Effector memory CD8-positive, alpha-beta T cell (primary cell): Measurements from ENCODE around the gene DNAH3.
"Not testable (repeated sequence)": the region's sequence is repeated elsewhere in the genome, so short reads cannot be mapped to it uniquely, and the experiment has no call there.

ENCODE experiments used
- ATAC-seq: fragments of 150-1000 bp; cut with Tn5 transposase; replicated peaks from 2 replicates; pipeline ENCODE4 v1.10.0; 2021; ENCODE audit warnings: mild to moderate bottlenecking, moderate library complexity
- DNase-seq, 3 experiments: peaks; one replicate each; pipeline ENCODE4 v3.0.0; 2021
- H3K27ac Mint-ChIP-seq, 2 donors: one replicate each; pipeline ENCODE4 v1.8.0; 2022; ENCODE audit warnings: mild to moderate bottlenecking in 2 of 2, mixed read lengths in 2 of 2, moderate library complexity in 2 of 2
- H3K27me3 Mint-ChIP-seq, 2 donors: one replicate each; pipeline ENCODE4 v1.8.0; 2022; ENCODE audit warnings: mixed read lengths in 2 of 2
- H3K36me3 Mint-ChIP-seq: one replicate; pipeline ENCODE4 v1.8.0; 2022; ENCODE audit warnings: mild to moderate bottlenecking, moderate library complexity, mixed read lengths; ENCODE audit not compliant: insufficient read depth
- H3K4me1 Mint-ChIP-seq, 2 donors: one replicate each; pipeline ENCODE4 v1.8.0; 2022; ENCODE audit warnings: low read depth in 2 of 2, mixed read lengths in 2 of 2
- H3K4me3 Mint-ChIP-seq, 2 donors: one replicate each; pipeline ENCODE4 v1.8.0; 2022; ENCODE audit warnings: mild to moderate bottlenecking in 2 of 2, mixed read lengths in 2 of 2, moderate library complexity in 2 of 2
- H3K9me3 Mint-ChIP-seq, 2 donors: one replicate each; pipeline ENCODE4 v1.8.0; 2022; ENCODE audit warnings: mixed read lengths in 2 of 2

Gene DNAH3

GRCh38 chr16:21028728-21029127, 121.9 kb downstream of the DNAH3 start:
- ATAC-seq: no peak
- peaks cover 0 to 5% of the 10 kb centered on the region in 2 donors for H3K4me1 Mint-ChIP-seq
- peaks cover 3% of the 10 kb centered on the region for H3K36me3 Mint-ChIP-seq
- no peak overlapping the region for H3K4me3 Mint-ChIP-seq
- peaks cover 8 to 54% of the 10 kb centered on the region in 2 donors for H3K27me3 Mint-ChIP-seq
- no peak for DNase-seq
- no peaks in the 10 kb centered on the region for H3K9me3 Mint-ChIP-seq
- H3K27ac Mint-ChIP-seq: no peak overlapping the region

DNA sequence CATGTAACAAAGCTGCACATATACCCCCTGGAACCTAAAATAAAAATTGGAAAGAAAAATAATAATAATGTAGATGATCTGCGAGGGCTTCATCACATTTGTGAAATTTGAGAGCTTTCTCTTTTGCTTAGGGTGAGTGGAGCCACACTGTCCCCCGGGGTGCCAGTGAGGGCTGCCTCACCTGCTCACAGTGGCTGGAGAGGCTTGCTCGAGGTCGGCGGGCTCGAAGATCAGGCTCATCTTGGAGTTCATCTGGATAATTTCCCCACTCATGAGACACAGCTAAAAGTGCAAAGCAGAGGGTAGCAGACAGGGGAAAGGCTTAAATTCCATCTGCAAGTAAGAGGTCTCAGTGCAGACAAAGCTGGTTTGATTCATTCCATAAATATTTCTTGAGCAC, 123.8 kb downstream of the DNAH3 start:
- H3K27ac Mint-ChIP-seq: no peak overlapping the region
- H3K9me3 Mint-ChIP-seq: no peaks in the 10 kb centered on the region
- peaks cover 5 to 6% of the 10 kb centered on the region in 2 donors for H3K4me1 Mint-ChIP-seq
- H3K36me3 Mint-ChIP-seq: peaks cover 3% of the 10 kb centered on the region
- no peak for DNase-seq
- no peak overlapping the region for H3K4me3 Mint-ChIP-seq
- peaks cover 4 to 45% of the 10 kb centered on the region in 2 donors for H3K27me3 Mint-ChIP-seq
- no peak for ATAC-seq

DNA sequence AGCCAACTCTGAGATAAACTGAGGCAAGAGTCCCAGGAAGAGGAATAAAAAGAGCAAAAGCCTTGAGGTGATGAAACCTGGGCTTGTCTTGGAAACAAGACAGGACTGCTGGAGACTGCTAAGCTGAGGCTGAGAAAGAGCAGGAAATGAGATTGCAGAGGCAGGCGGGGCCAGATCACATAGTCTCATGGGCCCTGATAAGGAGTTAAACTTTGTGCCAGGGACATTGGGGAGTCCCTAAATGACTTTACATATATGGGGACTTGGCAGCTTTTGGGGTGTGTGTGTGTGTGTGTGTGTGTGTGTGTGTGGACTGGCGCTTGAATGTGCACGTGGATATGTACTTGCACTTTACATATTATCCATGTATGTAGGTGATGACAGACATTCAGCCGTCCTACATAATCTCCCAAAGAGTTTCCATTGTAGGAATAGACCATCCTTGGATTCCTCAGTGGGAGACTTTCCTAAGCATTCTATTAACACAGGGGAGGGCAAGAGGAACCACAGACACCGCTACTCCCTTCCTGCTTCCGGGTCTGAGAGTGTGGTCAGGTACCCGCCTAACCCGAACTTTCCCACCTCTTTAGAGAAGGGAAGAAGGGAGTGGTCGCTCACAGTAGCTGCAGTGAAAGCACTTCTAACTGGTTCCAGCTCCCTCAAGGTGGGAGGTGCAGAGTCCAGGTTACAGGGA, 127.0 kb downstream of the DNAH3 start:
- Mint-ChIP-seq H3K27me3 (peaks cover 0 to 26% of the 10 kb centered on the region in 2 donors), H3K27ac (peak overlapping the region in 1 of 2 donors; percentile 72), H3K4me3 (peak overlapping the region in 1 of 2 donors; percentile 22), H3K4me1 (peaks cover 5 to 6% of the 10 kb centered on the region in 2 donors), H3K36me3 (peaks cover 3% of the 10 kb centered on the region), H3K9me3 (no peaks in the 10 kb centered on the region)
- ATAC-seq (peak; percentile 56), DNase-seq (no peak)

GRCh38 chr16:21021316-21021715, 129.3 kb downstream of the DNAH3 start:
- DNase-seq: no peak
- no peaks in the 10 kb centered on the region for H3K36me3 Mint-ChIP-seq
- no peaks in the 10 kb centered on the region for H3K9me3 Mint-ChIP-seq
- peaks cover 5 to 6% of the 10 kb centered on the region in 2 donors for H3K4me1 Mint-ChIP-seq
- H3K27me3 Mint-ChIP-seq: peaks cover 0 to 22% of the 10 kb centered on the region in 2 donors
- H3K27ac Mint-ChIP-seq: no peak overlapping the region
- no peak for ATAC-seq
- H3K4me3 Mint-ChIP-seq: no peak overlapping the region

DNA sequence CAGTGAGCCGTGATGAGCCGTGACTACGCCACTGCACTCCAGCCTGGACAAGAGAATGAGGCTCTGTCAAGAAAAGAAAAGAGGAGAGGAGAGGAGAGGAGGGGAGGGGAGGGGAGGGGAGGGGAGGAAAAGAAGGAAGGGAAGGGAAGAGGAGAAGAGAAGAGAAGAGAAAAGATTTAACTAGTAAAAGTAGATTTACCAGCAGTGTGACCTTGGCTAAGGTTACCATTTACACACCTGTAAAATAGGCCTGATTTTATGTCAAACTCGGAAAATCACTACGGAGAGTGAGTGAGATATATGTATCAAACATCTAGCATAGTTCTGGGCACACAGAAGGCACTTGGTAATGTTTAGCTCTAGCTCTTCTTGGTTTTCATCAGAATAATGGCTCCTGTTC, 140.8 kb downstream of the DNAH3 start:
- Mint-ChIP-seq H3K9me3 (no peaks in the 10 kb centered on the region), H3K27me3 (peaks cover 38 to 40% of the 10 kb centered on the region in 2 donors), H3K4me3 (no peak overlapping the region), H3K4me1 (no peaks in the 10 kb centered on the region), H3K36me3 (no peaks in the 10 kb centered on the region), H3K27ac (no peak overlapping the region)
- DNase-seq (no peak), ATAC-seq (no peak)

DNA sequence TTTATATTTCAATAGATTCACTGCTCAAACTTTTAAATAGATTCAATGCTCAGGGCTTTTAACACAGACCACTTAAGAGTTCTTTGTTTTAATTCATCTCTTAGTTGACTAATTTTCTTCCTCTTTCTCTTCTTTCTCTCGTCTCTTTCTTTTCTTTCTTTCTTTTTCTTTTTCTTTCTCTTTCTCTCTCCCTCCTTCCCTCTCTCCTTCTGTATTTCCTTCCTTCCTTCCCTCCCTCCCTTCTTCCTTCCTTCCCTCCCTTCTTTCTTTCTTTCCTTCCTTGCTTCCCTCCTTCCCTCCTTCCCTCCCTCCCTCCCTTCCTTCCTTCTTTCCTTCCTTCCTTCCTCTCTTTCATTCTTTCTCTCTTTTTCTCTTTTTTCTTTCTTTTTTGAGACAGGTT, 145.6 kb downstream of the DNAH3 start:
- peaks cover 35 to 41% of the 10 kb centered on the region in 2 donors for H3K27me3 Mint-ChIP-seq
- H3K4me3 Mint-ChIP-seq: no peak overlapping the region
- H3K4me1 Mint-ChIP-seq: no peaks in the 10 kb centered on the region
- H3K27ac Mint-ChIP-seq: no peak overlapping the region
- ATAC-seq: no peak
- H3K36me3 Mint-ChIP-seq: no peaks in the 10 kb centered on the region
- DNase-seq: no peak
- no peaks in the 10 kb centered on the region for H3K9me3 Mint-ChIP-seq

DNA sequence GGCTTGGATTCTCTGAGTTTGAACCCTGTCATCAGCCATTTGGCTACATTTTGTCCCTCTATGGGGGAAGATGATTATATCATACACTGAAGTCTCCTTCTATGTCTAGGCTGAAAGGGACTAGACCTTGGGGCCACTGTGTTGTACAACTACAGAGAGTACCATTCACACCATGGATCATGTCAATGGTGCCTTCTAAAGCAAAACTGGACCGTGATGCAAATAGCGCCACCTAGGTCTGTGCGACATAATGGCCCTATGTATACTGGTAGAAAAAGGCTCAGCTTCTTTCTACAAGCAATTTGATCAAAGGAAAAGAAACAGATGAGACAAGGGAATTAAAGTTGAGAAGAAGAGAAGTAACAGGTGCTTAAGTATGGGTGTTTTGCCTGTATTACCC, 149.4 kb downstream of the DNAH3 start:
- ATAC-seq: no peak
- H3K4me3 Mint-ChIP-seq: no peak overlapping the region

DNA sequence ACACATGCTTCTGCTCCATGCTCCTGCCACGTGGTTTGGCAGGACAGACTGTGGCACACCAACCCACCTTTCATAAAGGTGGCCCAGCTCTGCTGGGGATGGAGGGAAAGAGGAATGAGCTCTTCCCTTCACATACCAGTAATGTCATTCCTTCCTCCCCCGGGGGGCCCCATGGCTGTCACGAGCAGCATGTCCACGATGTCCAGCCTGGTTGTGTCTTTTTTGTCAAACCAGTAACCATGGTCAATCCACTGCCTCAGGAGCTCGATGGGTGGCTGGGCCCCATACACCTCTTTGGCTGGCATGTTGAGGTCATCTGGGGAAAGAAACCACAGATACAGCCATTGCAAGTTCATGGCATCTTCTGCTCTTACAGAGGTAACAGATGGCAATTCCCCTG, 153.5 kb downstream of the DNAH3 start:
- Mint-ChIP-seq H3K9me3 (no peaks in the 10 kb centered on the region), H3K27me3 (peaks cover 29 to 38% of the 10 kb centered on the region in 2 donors), H3K4me1 (no peaks in the 10 kb centered on the region), H3K36me3 (no peaks in the 10 kb centered on the region), H3K27ac (no peak overlapping the region), H3K4me3 (no peak overlapping the region)
- DNase-seq (no peak), ATAC-seq (no peak)

More for the DNA sequence above, 149.4 kb downstream of the DNAH3 start:
- Mint-ChIP-seq H3K9me3 (no peaks in the 10 kb centered on the region), H3K4me1 (no peaks in the 10 kb centered on the region), H3K36me3 (no peaks in the 10 kb centered on the region), H3K27ac (no peak overlapping the region), H3K27me3 (peaks cover 35 to 37% of the 10 kb centered on the region in 2 donors)
- peak in 1 of 3 experiments; percentile 4 for DNase-seq

- peaks cover 19 to 32% of the 10 kb centered on the region in 2 donors for H3K27me3 Mint-ChIP-seq
- H3K27ac Mint-ChIP-seq: no peak overlapping the region
- no peak overlapping the region for H3K4me3 Mint-ChIP-seq
- H3K4me1 Mint-ChIP-seq: no peaks in the 10 kb centered on the region
- H3K9me3 Mint-ChIP-seq: no peaks in the 10 kb centered on the region
- no peak for DNase-seq
- no peak for ATAC-seq
- H3K36me3 Mint-ChIP-seq: no peaks in the 10 kb centered on the region
Observed at GRCh38 chr16:20995711-20996110, 154.9 kb downstream of the DNAH3 start.

GRCh38 chr16:20989496-20990070, 161.1 kb downstream of the DNAH3 start:
- H3K4me1 Mint-ChIP-seq, H3K9me3 Mint-ChIP-seq, ATAC-seq, H3K27ac Mint-ChIP-seq, DNase-seq, H3K36me3 Mint-ChIP-seq, H3K4me3 Mint-ChIP-seq: not testable (repeated sequence)
- peaks cover 3 to 14% of the 10 kb centered on the region in 2 donors for H3K27me3 Mint-ChIP-seq

GRCh38 chr16:20987049-20987448, 163.6 kb downstream of the DNAH3 start:
- ATAC-seq (no peak), DNase-seq (no peak)
- Mint-ChIP-seq H3K4me1 (no peaks in the 10 kb centered on the region), H3K27ac (no peak overlapping the region), H3K4me3 (no peak overlapping the region), H3K36me3 (no peaks in the 10 kb centered on the region), H3K27me3 (peaks cover 0 to 38% of the 10 kb centered on the region in 2 donors), H3K9me3 (no peaks in the 10 kb centered on the region)

GRCh38 chr16:20984019-20984418, 166.6 kb downstream of the DNAH3 start:
- H3K9me3 Mint-ChIP-seq: no peaks in the 10 kb centered on the region
- ATAC-seq: no peak
- peaks cover 0 to 44% of the 10 kb centered on the region in 2 donors for H3K27me3 Mint-ChIP-seq
- DNase-seq: no peak
- no peaks in the 10 kb centered on the region for H3K4me1 Mint-ChIP-seq
- no peak overlapping the region for H3K4me3 Mint-ChIP-seq
- H3K27ac Mint-ChIP-seq: no peak overlapping the region
- H3K36me3 Mint-ChIP-seq: no peaks in the 10 kb centered on the region

- H3K4me3 Mint-ChIP-seq: no peak overlapping the region
- no peaks in the 10 kb centered on the region for H3K9me3 Mint-ChIP-seq
- peaks cover 9 to 16% of the 10 kb centered on the region in 2 donors for H3K27me3 Mint-ChIP-seq
- DNase-seq (no peak), ATAC-seq (no peak)
- H3K4me1 Mint-ChIP-seq: no peaks in the 10 kb centered on the region
- no peak overlapping the region for H3K27ac Mint-ChIP-seq
- no peaks in the 10 kb centered on the region for H3K36me3 Mint-ChIP-seq
Observed at GRCh38 chr16:20976576-20976975, 174.1 kb downstream of the DNAH3 start.

- not testable (repeated sequence) for H3K4me3 Mint-ChIP-seq, H3K27ac Mint-ChIP-seq, H3K4me1 Mint-ChIP-seq
Observed at GRCh38 chr16:20973201-20973600, 177.4 kb downstream of the DNAH3 start.

More at GRCh38 chr16:20973201-20973600, 177.4 kb downstream of the DNAH3 start:
- H3K36me3 Mint-ChIP-seq, ATAC-seq, H3K9me3 Mint-ChIP-seq, DNase-seq: not testable (repeated sequence)
- H3K27me3 Mint-ChIP-seq: peaks cover 13 to 20% of the 10 kb centered on the region in 2 donors
